Colon (tissue), 2 donors: Measurements from ENCODE around the gene EXOG.

Experiments used
- FAIRE-seq: peaks from 2 replicates; lab custom pipeline; 2012; peaks lifted over from hg19 to GRCh38; lab: Jason Lieb, UNC
- donor health status: control.
- donor health status: control.

EXOG gene

GRCh38 chr3:38510631-38511030 is 14.5 kb downstream of the EXOG start:
- FAIRE-seq: no peak

- FAIRE-seq: no peak
Observed at GRCh38 chr3:38511546-38511945, 15.4 kb downstream of the EXOG start.

GRCh38 chr3:38515367-38515766 is 19.2 kb downstream of the EXOG start:
- no peak for FAIRE-seq

GRCh38 chr3:38516669-38517068 is 20.5 kb downstream of the EXOG start:
- no peak for FAIRE-seq

GRCh38 chr3:38519000-38519399 is 22.9 kb downstream of the EXOG start:
- no peak for FAIRE-seq

GRCh38 chr3:38519651-38520050 is 23.5 kb downstream of the EXOG start:
- FAIRE-seq: no peak

GRCh38 chr3:38521391-38521987 is 25.3 kb downstream of the EXOG start:
- no peak for FAIRE-seq

- FAIRE-seq: no peak
Observed at GRCh38 chr3:38522002-38522401, 25.9 kb downstream of the EXOG start.

- FAIRE-seq: no peak
Observed at GRCh38 chr3:38524141-38524739, 28.1 kb downstream of the EXOG start.

- FAIRE-seq: no peak
Observed at GRCh38 chr3:38526792-38527191, 30.7 kb downstream of the EXOG start.

GRCh38 chr3:38528457-38528856 is 32.3 kb downstream of the EXOG start:
- FAIRE-seq: no peak

GRCh38 chr3:38532529-38532928 is 36.4 kb downstream of the EXOG start:
- FAIRE-seq: no peak

- no peak for FAIRE-seq
Observed at GRCh38 chr3:38533285-38533976, 37.3 kb downstream of the EXOG start.

GRCh38 chr3:38534180-38534579 is 38.0 kb downstream of the EXOG start:
- FAIRE-seq: no peak

GRCh38 chr3:38534604-38535003 is 38.5 kb downstream of the EXOG start:
- FAIRE-seq: no peak

GRCh38 chr3:38536671-38537070 is 40.5 kb downstream of the EXOG start:
- FAIRE-seq: no peak

- no peak for FAIRE-seq
Observed at GRCh38 chr3:38538773-38539353, 42.7 kb downstream of the EXOG start.

- no peak for FAIRE-seq
Observed at GRCh38 chr3:38541806-38542205, 45.7 kb downstream of the EXOG start.

GRCh38 chr3:38542401-38543298 is 46.5 kb downstream of the EXOG start:
- FAIRE-seq: no peak

GRCh38 chr3:38543586-38543985 is 47.4 kb downstream of the EXOG start:
- no peak for FAIRE-seq

- FAIRE-seq: no peak
Observed at GRCh38 chr3:38544926-38545325, 48.8 kb downstream of the EXOG start.

GRCh38 chr3:38545550-38545949 is 49.4 kb downstream of the EXOG start:
- no peak for FAIRE-seq
